Measurements from ENCODE around the gene SPATA46.
"Not testable (repeated sequence)": the region's sequence is repeated elsewhere in the genome, so short reads cannot be mapped to it uniquely, and the experiment has no call there.

Gene SPATA46

GRCh38 chr1:162357681-162358266, 18.9 kb downstream of the SPATA46 start:
- peak; percentile 15 for DNase-seq (ENCODE audit: low spot score)

GRCh38 chr1:162353702-162354101, 23.0 kb downstream of the SPATA46 start:
- no peak for DNase-seq (ENCODE audit: low spot score)

GRCh38 chr1:162353078-162353477, 23.6 kb downstream of the SPATA46 start:
- no peak for DNase-seq (ENCODE audit: low spot score)

- DNase-seq (ENCODE audit: low spot score) = not testable (repeated sequence)
Measured at GRCh38 chr1:162351874-162352273, 24.8 kb downstream of the SPATA46 start.

GRCh38 chr1:162351246-162351842, 25.3 kb downstream of the SPATA46 start:
- DNase-seq (ENCODE audit: low spot score) = no peak

GRCh38 chr1:162349635-162350330, 26.9 kb downstream of the SPATA46 start:
- DNase-seq (ENCODE audit: low spot score) = no peak

GRCh38 chr1:162347281-162347680, 29.4 kb downstream of the SPATA46 start:
- no peak for DNase-seq (ENCODE audit: low spot score)

- DNase-seq (ENCODE audit: low spot score) = no peak
Measured at GRCh38 chr1:162343470-162343869, 33.2 kb downstream of the SPATA46 start.

- DNase-seq (ENCODE audit: low spot score) = no peak
Measured at GRCh38 chr1:162342452-162342983, 34.1 kb downstream of the SPATA46 start.

GRCh38 chr1:162336621-162337285, 39.9 kb downstream of the SPATA46 start:
- no peak for DNase-seq (ENCODE audit: low spot score)

- DNase-seq (ENCODE audit: low spot score) = no peak
Measured at GRCh38 chr1:162335126-162335525, 41.5 kb downstream of the SPATA46 start.

- no peak for DNase-seq (ENCODE audit: low spot score)
Measured at GRCh38 chr1:162333991-162334390, 42.7 kb downstream of the SPATA46 start.

- DNase-seq (ENCODE audit: low spot score) = no peak
Measured at GRCh38 chr1:162329826-162330225, 46.8 kb downstream of the SPATA46 start.

GRCh38 chr1:162328512-162328911, 48.1 kb downstream of the SPATA46 start:
- no peak for DNase-seq (ENCODE audit: low spot score)

- no peak for DNase-seq (ENCODE audit: low spot score)
Measured at GRCh38 chr1:162327788-162328165, 48.9 kb downstream of the SPATA46 start.

GRCh38 chr1:162327144-162327787, 49.4 kb downstream of the SPATA46 start:
- DNase-seq (ENCODE audit: low spot score) = no peak

GRCh38 chr1:162326559-162326958, 50.1 kb downstream of the SPATA46 start:
- DNase-seq (ENCODE audit: low spot score) = no peak

GRCh38 chr1:162324396-162324795, 52.3 kb downstream of the SPATA46 start:
- DNase-seq (ENCODE audit: low spot score) = no peak

Data from hematopoietic multipotent progenitor cell treated with erythropoietin and hydrocortisone succinate and interleukin-3 and kit ligand, for 17 days (in vitro differentiated cells).